H9 (cell line): Measurements from ENCODE around the gene CLEC10A. TPM values are rescaled to one million over a fixed set of nuclear protein-coding genes. Genes with fewer than 3 reads are reported as not detected.

Experiments
- DNase-seq: peaks from one replicate; pipeline ENCODE4 v3.0.0-alpha.2; 2017
- H2AFZ ChIP-seq: one replicate; pipeline ENCODE4 v1.6.1; 2013; ENCODE audit warnings: mild to moderate bottlenecking, low read length, control low read depth, moderate library complexity
- H2AK5ac ChIP-seq: 2 replicates; pipeline ENCODE4 v1.6.1; 2013; ENCODE audit warnings: low read length, control low read depth, mixed read lengths; ENCODE audit not compliant: insufficient read length
- H2BK120ac ChIP-seq: one replicate; pipeline ENCODE4 v1.6.1; 2013; ENCODE audit warnings: low read depth, mild to moderate bottlenecking, low read length, control low read depth, inconsistent platforms; ENCODE audit not compliant: poor library complexity, severe bottlenecking
- H2BK12ac ChIP-seq: 2 replicates; pipeline ENCODE4 v1.6.1; 2013; ENCODE audit warnings: low read length, control low read depth, mixed read lengths, low read depth; ENCODE audit not compliant: insufficient read length
- H2BK15ac ChIP-seq: 2 replicates; pipeline ENCODE4 v1.6.1; 2013; ENCODE audit warnings: low read depth, low read length, control low read depth
- H2BK20ac ChIP-seq: one replicate; pipeline ENCODE4 v1.6.1; 2013; ENCODE audit warnings: low read depth, mild to moderate bottlenecking, low read length, control low read depth, inconsistent platforms; ENCODE audit not compliant: poor library complexity, severe bottlenecking
- H2BK5ac ChIP-seq: 2 replicates; pipeline ENCODE4 v1.6.1; 2013; ENCODE audit warnings: low read length, control low read depth, mixed read lengths; ENCODE audit not compliant: insufficient read length
- H3K14ac ChIP-seq: 2 replicates; pipeline ENCODE4 v1.6.1; 2013; ENCODE audit warnings: low read length, control low read depth; ENCODE audit not compliant: insufficient read depth
- H3K18ac ChIP-seq: 2 replicates; pipeline ENCODE4 v1.6.1; 2013; ENCODE audit warnings: low read depth, mild to moderate bottlenecking, mixed read lengths, low read length, control low read depth; ENCODE audit not compliant: insufficient read length
- H3K23ac ChIP-seq: 2 replicates; pipeline ENCODE4 v1.6.1; 2013; ENCODE audit warnings: low read length, control low read depth, mixed read lengths, low read depth; ENCODE audit not compliant: insufficient read length
- H3K23me2 ChIP-seq: 2 replicates; pipeline ENCODE4 v1.6.1; 2013; ENCODE audit warnings: low read depth, mild to moderate bottlenecking, mixed read lengths, low read length, control low read depth; ENCODE audit not compliant: insufficient read length, poor library complexity, severe bottlenecking
- H3K27ac ChIP-seq: 2 replicates; pipeline ENCODE4 v1.5.1; 2013; ENCODE audit warnings: low read length, control low read depth, mixed read lengths, low read depth; ENCODE audit not compliant: insufficient read length
- H3K27me3 ChIP-seq: 2 replicates; pipeline ENCODE4 v1.6.1; 2013; ENCODE audit warnings: low read length, control low read depth, inconsistent platforms; ENCODE audit not compliant: insufficient read depth
- H3K4ac ChIP-seq: 2 replicates; pipeline ENCODE4 v1.6.1; 2013; ENCODE audit warnings: low read depth, mild to moderate bottlenecking, control low read depth, inconsistent platforms, low read length, moderate library complexity
- H3K4me1 ChIP-seq: 2 replicates; pipeline ENCODE4 v1.6.1; 2013; ENCODE audit warnings: low read length, control low read depth, inconsistent platforms; ENCODE audit not compliant: insufficient read depth
- H3K4me2 ChIP-seq: 2 replicates; pipeline ENCODE4 v1.6.1; 2013; ENCODE audit warnings: low read length, control low read depth, mixed read lengths; ENCODE audit not compliant: insufficient read length, insufficient read depth
- H3K56ac ChIP-seq: 2 replicates; pipeline ENCODE4 v1.6.1; 2013; ENCODE audit warnings: low read depth, mild to moderate bottlenecking, mixed read lengths, low read length, control low read depth; ENCODE audit not compliant: insufficient read length
- H3K79me1 ChIP-seq: 2 replicates; pipeline ENCODE4 v1.6.1; 2013; ENCODE audit warnings: low read depth, mild to moderate bottlenecking, moderate library complexity, low read length, control low read depth, inconsistent platforms; ENCODE audit not compliant: insufficient read depth, poor library complexity, severe bottlenecking
- H3K79me2 ChIP-seq: 2 replicates; pipeline ENCODE4 v1.6.1; 2013; ENCODE audit warnings: low read length, control low read depth, inconsistent platforms; ENCODE audit not compliant: insufficient read depth
- H3K9ac ChIP-seq: 2 replicates; pipeline ENCODE4 v1.6.1; 2013; ENCODE audit warnings: low read length, control low read depth, mixed read lengths; ENCODE audit not compliant: insufficient read length; ENCODE audit errors: extremely low read depth
- H3K9me3 ChIP-seq: one replicate; pipeline ENCODE4 v1.6.1; 2013; ENCODE audit warnings: low read depth, low read length, inconsistent platforms; ENCODE audit not compliant: control insufficient read depth
- H3T11ph ChIP-seq: one replicate; pipeline ENCODE4 v1.6.1; 2013; ENCODE audit warnings: mild to moderate bottlenecking, low read length, control low read depth, inconsistent platforms
- H4K20me1 ChIP-seq: one replicate; pipeline ENCODE4 v1.6.1; 2013; ENCODE audit not compliant: control insufficient read depth, insufficient read length, insufficient read depth
- H4K5ac ChIP-seq: 2 replicates; pipeline ENCODE4 v1.6.1; 2013; ENCODE audit warnings: low read depth, mild to moderate bottlenecking, mixed read lengths, low read length, control low read depth; ENCODE audit not compliant: insufficient read length
- H4K8ac ChIP-seq: replicated peaks from 2 replicates; pipeline ENCODE4 v1.6.1; 2013; ENCODE audit warnings: low read length, control low read depth, mixed read lengths, low read depth; ENCODE audit not compliant: insufficient read length
- H4K91ac ChIP-seq: 2 replicates; pipeline ENCODE4 v1.6.1; 2013; ENCODE audit warnings: low read depth, mild to moderate bottlenecking, moderate library complexity, mixed read lengths, low read length, control low read depth; ENCODE audit not compliant: insufficient read length
- H3K27ac Mint-ChIP-seq, 3 experiments: 2 replicates in 2 of 3; 3 replicates in 1 of 3; pipeline ENCODE4 v1.8.0; 2020 to 2021; ENCODE audit warnings: mixed read lengths in 3 of 3, mild to moderate bottlenecking in 1 of 3, moderate library complexity in 1 of 3
- H3K27me3 Mint-ChIP-seq: 2 replicates; pipeline ENCODE4 v1.8.0; 2021; ENCODE audit warnings: low read depth, mild to moderate bottlenecking, moderate library complexity, mixed read lengths
- H3K36me3 Mint-ChIP-seq, 3 experiments: 2 replicates in 2 of 3; 3 replicates in 1 of 3; pipeline ENCODE4 v1.8.0; 2020 to 2021; ENCODE audit warnings: low read depth in 3 of 3, mixed read lengths in 3 of 3; ENCODE audit not compliant: insufficient read depth in 1 of 3
- H3K4me1 Mint-ChIP-seq, 2 experiments: 2 replicates each; pipeline ENCODE4 v1.8.0; 2020; ENCODE audit warnings: mixed read lengths in 2 of 2
- H3K4me3 Mint-ChIP-seq, 2 experiments: 2 replicates in 1 of 2; 3 replicates in 1 of 2; pipeline ENCODE4 v1.8.0; 2020 to 2021; ENCODE audit warnings: mild to moderate bottlenecking in 2 of 2, mixed read lengths in 2 of 2, moderate library complexity in 1 of 2
- H3K9me3 Mint-ChIP-seq, 2 experiments: 2 replicates in 1 of 2; 3 replicates in 1 of 2; pipeline ENCODE4 v1.8.0; 2020; ENCODE audit warnings: mild to moderate bottlenecking in 2 of 2, mixed read lengths in 2 of 2, moderate library complexity in 1 of 2
- CTCF ChIP-seq: fragments of 200-600 bp; sonication (generic); conservative IDR thresholded peaks from 3 replicates; pipeline ENCODE4 v1.8.0; 2021; ENCODE audit warnings: antibody characterized with exemption, mild to moderate bottlenecking
- WGBS: extraction: QIAGEN DNeasy Blood & Tissue Kit; methylation state at CpG from one replicate; pipeline ENCODE4 v1.1.7; 2013; ENCODE audit warnings: missing lambda C conversion rate, low lambda C conversion rate, mixed read lengths; ENCODE audit not compliant: insufficient read length; ENCODE audit errors: extremely low coverage; 5-methylcytosine and 5-hydroxymethylcytosine counted together
- total RNA-seq: library from RNA; stranded (reverse); gene quantifications from 2 replicates; pipeline ENCODE4 v1.2.1, GENCODE V29; 2021

Gene CLEC10A
- total RNA-seq, 1 experiment from 2014 or later: not detected

- no peak overlapping the region for H2BK15ac ChIP-seq
- peaks cover 29% of the 10 kb centered on the region for H3K23me2 ChIP-seq
- H3K27ac Mint-ChIP-seq: peak overlapping the region in 1 of 3 experiments; percentile 44; a peak in 1 of 7 replicates
- no peak overlapping the region for H2BK20ac ChIP-seq
- no peak overlapping the region for H3K27ac ChIP-seq
- no peaks in the 10 kb centered on the region for H3K9me3 ChIP-seq
- no peak overlapping the region for H3K4me2 ChIP-seq
- H3K27me3 ChIP-seq: no peaks in the 10 kb centered on the region; the same call in 1 of the 2 replicates
- no peak overlapping the region for H2BK120ac ChIP-seq
- WGBS: no CpG with 5 or more reads among the region's 19 CpGs
- peak overlapping the region in 1 of 2 experiments; percentile 59; a peak in 3 of 5 replicates for H3K4me3 Mint-ChIP-seq
- H3K79me1 ChIP-seq: no peaks in the 10 kb centered on the region
- no peak overlapping the region for H4K8ac ChIP-seq
- H3K18ac ChIP-seq: no peak overlapping the region
- no peak overlapping the region for H3K56ac ChIP-seq
- H3K23ac ChIP-seq: no peak overlapping the region
- H2BK12ac ChIP-seq: no peak overlapping the region
- no peak overlapping the region for H2AK5ac ChIP-seq
- peaks cover 53% of the 10 kb centered on the region for H3K27me3 Mint-ChIP-seq
- H3K9ac ChIP-seq: no peak overlapping the region
- peaks cover 26 to 34% of the 10 kb centered on the region in 2 experiments for H3K4me1 Mint-ChIP-seq
- TF ChIP-seq CTCF: peak; percentile 33; the same call in 1 of the 3 replicates
- no peaks in the 10 kb centered on the region for H4K20me1 ChIP-seq
- no peak overlapping the region for H3K14ac ChIP-seq
- H2AFZ ChIP-seq: no peak overlapping the region
- no peaks in the 10 kb centered on the region for H3K79me2 ChIP-seq
- peak; percentile 55 for DNase-seq
- H3K4me1 ChIP-seq: no peaks in the 10 kb centered on the region; the same call in 1 of the 2 replicates
- H3T11ph ChIP-seq: no peak overlapping the region
- H2BK5ac ChIP-seq: no peak overlapping the region
- no peaks in the 10 kb centered on the region for H3K9me3 Mint-ChIP-seq
- no peak overlapping the region for H3K4ac ChIP-seq
- H3K36me3 Mint-ChIP-seq: no peaks in the 10 kb centered on the region; a peak in 1 of 7 replicates
- H4K91ac ChIP-seq: no peak overlapping the region
- no peak overlapping the region for H4K5ac ChIP-seq
These were observed 41.8 kb downstream of the CLEC10A start for GRCh38 chr17:7038025-7038862.
